ENCODE measurements around the gene JAZF1.

JAZF1 gene

GRCh38 chr7:27917119-27917518, 263.5 kb downstream of the JAZF1 start:
- H3F3A ChIP-seq (ENCODE audit: insufficient read depth): 0 out of 2 replicates have a peak, but pooled peaks cover 3% of the 10 kb centered on the region
- no peaks in the 10 kb centered on the region for H4K20me1 ChIP-seq (ENCODE audit: low read depth, low read length)
- H3K27ac ChIP-seq (ENCODE audit: low read depth, low read length): no peak overlapping the region
- no peaks in the 10 kb centered on the region for H3K36me3 ChIP-seq (ENCODE audit: low read length)
- no peak overlapping the region for H3K9ac ChIP-seq (ENCODE audit: low read length)
- H2AFZ ChIP-seq (ENCODE audit: low read depth, low read length, severe bottlenecking): no peak overlapping the region
- no peak overlapping the region for H3K4me3 ChIP-seq (ENCODE audit: insufficient read depth, low read length, poor library complexity, severe bottlenecking)
- no peaks in the 10 kb centered on the region for H3K27me3 ChIP-seq (ENCODE audit: low read length)
- TF ChIP-seq, protein P1, sequence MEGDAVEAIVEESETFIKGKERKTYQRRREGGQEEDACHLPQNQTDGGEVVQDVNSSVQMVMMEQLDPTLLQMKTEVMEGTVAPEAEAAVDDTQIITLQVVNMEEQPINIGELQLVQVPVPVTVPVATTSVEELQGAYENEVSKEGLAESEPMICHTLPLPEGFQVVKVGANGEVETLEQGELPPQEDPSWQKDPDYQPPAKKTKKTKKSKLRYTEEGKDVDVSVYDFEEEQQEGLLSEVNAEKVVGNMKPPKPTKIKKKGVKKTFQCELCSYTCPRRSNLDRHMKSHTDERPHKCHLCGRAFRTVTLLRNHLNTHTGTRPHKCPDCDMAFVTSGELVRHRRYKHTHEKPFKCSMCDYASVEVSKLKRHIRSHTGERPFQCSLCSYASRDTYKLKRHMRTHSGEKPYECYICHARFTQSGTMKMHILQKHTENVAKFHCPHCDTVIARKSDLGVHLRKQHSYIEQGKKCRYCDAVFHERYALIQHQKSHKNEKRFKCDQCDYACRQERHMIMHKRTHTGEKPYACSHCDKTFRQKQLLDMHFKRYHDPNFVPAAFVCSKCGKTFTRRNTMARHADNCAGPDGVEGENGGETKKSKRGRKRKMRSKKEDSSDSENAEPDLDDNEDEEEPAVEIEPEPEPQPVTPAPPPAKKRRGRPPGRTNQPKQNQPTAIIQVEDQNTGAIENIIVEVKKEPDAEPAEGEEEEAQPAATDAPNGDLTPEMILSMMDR (IDR thresholded peaks at IDR 0.05; ENCODE audit: insufficient read depth, low read length, poor library complexity, severe bottlenecking): no peak
- TF ChIP-seq EZH2phosphoT487 (conservative IDR thresholded peaks at IDR 0.05; ENCODE audit: low read length): no peak
- no peaks in the 10 kb centered on the region for H3K9me2 ChIP-seq (replicated peaks; ENCODE audit: insufficient read depth, low read length)
- H3K79me2 ChIP-seq (ENCODE audit: insufficient read depth, low read length): no peaks in the 10 kb centered on the region
- no peaks in the 10 kb centered on the region for H3K9me3 ChIP-seq (ENCODE audit: insufficient read depth, low read length)
- no peak overlapping the region for H3K4me2 ChIP-seq (ENCODE audit: low read depth, low read length, poor library complexity, severe bottlenecking)

DNA sequence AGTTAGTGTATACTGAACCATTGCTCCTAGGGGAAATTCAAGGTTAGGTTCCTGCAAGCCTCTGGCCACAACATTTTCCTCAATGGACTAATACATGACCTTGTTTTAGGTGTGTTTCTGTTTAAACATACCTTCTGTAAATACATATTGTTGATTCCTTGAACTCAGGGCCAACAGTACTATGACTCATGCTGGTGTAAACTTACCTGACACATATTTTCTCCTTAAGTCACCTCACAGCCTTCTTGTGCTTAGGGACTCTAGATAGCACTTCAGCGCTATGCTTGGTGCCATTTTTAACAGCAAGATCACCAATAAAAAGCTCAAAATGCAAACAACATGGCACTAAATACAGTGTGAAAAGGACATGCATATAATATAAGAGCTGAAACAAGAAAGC, 264.2 kb downstream of the JAZF1 start:
- Histone ChIP-seq H3K36me3 (ENCODE audit: low read length) (no peaks in the 10 kb centered on the region), H3K9me3 (ENCODE audit: insufficient read depth, low read length) (no peaks in the 10 kb centered on the region), H2AFZ (ENCODE audit: low read depth, low read length, severe bottlenecking) (no peak overlapping the region), H4K20me1 (ENCODE audit: low read depth, low read length) (no peaks in the 10 kb centered on the region), H3K9ac (ENCODE audit: low read length) (no peak overlapping the region), H3K9me2 (replicated peaks; ENCODE audit: insufficient read depth, low read length) (no peaks in the 10 kb centered on the region), H3K27ac (ENCODE audit: low read depth, low read length) (no peak overlapping the region), H3K27me3 (ENCODE audit: low read length) (no peaks in the 10 kb centered on the region), H3K4me2 (ENCODE audit: low read depth, low read length, poor library complexity, severe bottlenecking) (no peak overlapping the region), H3K4me3 (ENCODE audit: insufficient read depth, low read length, poor library complexity, severe bottlenecking) (no peak overlapping the region), H3K79me2 (ENCODE audit: insufficient read depth, low read length) (no peaks in the 10 kb centered on the region), H3F3A (ENCODE audit: insufficient read depth) (0 out of 2 replicates have a peak, but pooled peaks cover 3% of the 10 kb centered on the region)
- no peak for TF ChIP-seq EZH2phosphoT487 (conservative IDR thresholded peaks at IDR 0.05; ENCODE audit: low read length)
- TF ChIP-seq, protein P1 (IDR thresholded peaks at IDR 0.05; ENCODE audit: insufficient read depth, low read length, poor library complexity, severe bottlenecking): no peak

- Histone ChIP-seq H3K9ac (ENCODE audit: low read length) (no peak overlapping the region), H3K9me3 (ENCODE audit: insufficient read depth, low read length) (no peaks in the 10 kb centered on the region), H3F3A (ENCODE audit: insufficient read depth) (0 out of 2 replicates have a peak, but pooled peaks cover 3% of the 10 kb centered on the region), H3K27ac (ENCODE audit: low read depth, low read length) (no peak overlapping the region), H3K9me2 (replicated peaks; ENCODE audit: insufficient read depth, low read length) (no peaks in the 10 kb centered on the region), H3K79me2 (ENCODE audit: insufficient read depth, low read length) (no peaks in the 10 kb centered on the region), H3K27me3 (ENCODE audit: low read length) (no peaks in the 10 kb centered on the region), H3K36me3 (ENCODE audit: low read length) (no peaks in the 10 kb centered on the region), H4K20me1 (ENCODE audit: low read depth, low read length) (no peaks in the 10 kb centered on the region), H3K4me3 (ENCODE audit: insufficient read depth, low read length, poor library complexity, severe bottlenecking) (no peak overlapping the region), H2AFZ (ENCODE audit: low read depth, low read length, severe bottlenecking) (no peak overlapping the region), H3K4me2 (ENCODE audit: low read depth, low read length, poor library complexity, severe bottlenecking) (no peak overlapping the region)
- TF ChIP-seq, protein P1 (IDR thresholded peaks at IDR 0.05; ENCODE audit: insufficient read depth, low read length, poor library complexity, severe bottlenecking): no peak
- TF ChIP-seq EZH2phosphoT487 (conservative IDR thresholded peaks at IDR 0.05; ENCODE audit: low read length): no peak
These were observed 266.2 kb downstream of the JAZF1 start for GRCh38 chr7:27914409-27914808.

Data from SU-DHL-6 (cell line).